Measurements from ENCODE around the gene ADAMTS6. TPM values are rescaled to one million over a fixed set of nuclear protein-coding genes. Genes with fewer than 3 reads are reported as not detected.

ADAMTS6 gene
- total and polyA plus RNA-seq, 11 donors: 0.28 to 4.3 (median 3.0) TPM

- 59 to 65% (median 61%) methylated on average over 2 of the region's 2 CpGs for WGBS, 4 donors
- DNase-seq (no peak), ATAC-seq (no peak)
- H3K36me3 ChIP-seq: no peaks in the 10 kb centered on the region
- intact Hi-C loops (cut with DNase I): loop anchor here in 3 of 10 donors (5.0 to 10.0 kb wide), 3 partner anchors 111 to 326 kb away; partner anchors contain the start of gene ADAMTS6 (in 1 of the 3)
- peaks cover 0 to 30% (median 5%) of the 10 kb centered on the region in 12 donors for H3K4me1 ChIP-seq
- peaks cover 0 to 1% (median 0%) of the 10 kb centered on the region in 12 donors for H3K9me3 ChIP-seq
- no peaks in the 10 kb centered on the region for H3K27me3 ChIP-seq
- TF ChIP-seq POLR2A (IDR thresholded peaks at IDR 0.05): no peak
- TF ChIP-seq CTCF (IDR thresholded peaks at IDR 0.05): no peak
- peak overlapping the region in 4 of 12 donors; percentile 14 to 68 (median 38) for H3K27ac ChIP-seq
- H3K4me3 ChIP-seq: no peak overlapping the region
Measured at GRCh38 chr5:65363499-65363898, 118.2 kb downstream of the ADAMTS6 start.

DNA sequence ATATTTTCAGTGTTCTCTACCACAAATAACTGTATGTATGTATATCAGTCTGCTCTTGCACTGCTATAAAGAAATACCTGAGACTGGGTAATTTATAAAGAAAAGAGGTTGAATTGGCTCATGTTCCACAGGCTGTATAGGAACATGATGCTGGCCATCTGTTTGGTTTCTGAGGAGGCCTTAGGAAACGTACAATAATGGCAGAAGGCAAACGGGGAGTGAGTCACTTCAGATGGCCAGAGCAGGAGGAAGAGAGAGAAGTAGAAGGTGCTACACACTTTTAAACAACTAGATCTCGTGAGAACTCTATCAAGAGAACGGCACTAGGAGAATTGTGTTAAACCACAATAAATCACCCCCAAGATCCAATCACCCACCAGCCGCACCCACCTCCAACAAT, 121.7 kb downstream of the ADAMTS6 start:
- 84 to 90% (median 87%) methylated on average over 5 of the region's 5 CpGs for WGBS, 4 donors
- DNase-seq: no peak

DNA sequence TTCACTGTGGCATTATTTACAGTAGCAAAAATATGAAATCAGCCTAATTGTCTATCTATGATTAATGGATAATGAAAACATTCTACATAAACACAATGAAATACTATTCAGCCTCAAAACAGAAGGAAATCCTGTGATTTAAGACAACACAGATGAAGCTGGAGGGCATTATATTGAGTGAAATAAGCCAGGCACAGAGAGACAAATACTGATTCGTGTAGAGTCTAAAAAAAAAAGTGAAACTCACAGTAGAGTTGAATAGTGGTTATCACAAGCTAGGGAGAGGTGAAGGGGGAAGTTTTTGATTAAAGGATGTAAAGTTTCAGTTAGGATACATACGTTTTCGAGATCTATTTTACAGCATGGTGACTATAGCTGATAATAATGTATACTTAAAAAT, 122.2 kb downstream of the ADAMTS6 start:
- Histone ChIP-seq H3K4me1 (peaks cover 0 to 28% (median 11%) of the 10 kb centered on the region in 12 donors), H3K4me3 (no peak overlapping the region), H3K9me3 (peaks cover 0 to 4% (median 0%) of the 10 kb centered on the region in 12 donors), H3K27me3 (no peaks in the 10 kb centered on the region), H3K27ac (no peak overlapping the region), H3K36me3 (no peaks in the 10 kb centered on the region)
- ATAC-seq (no peak), DNase-seq (no peak)
- WGBS, 4 donors: 58 to 70% (median 64%) methylated on average over 3 of the region's 3 CpGs
- TF ChIP-seq CTCF (IDR thresholded peaks at IDR 0.05) (no peak), POLR2A (IDR thresholded peaks at IDR 0.05) (no peak)
- intact Hi-C loops (cut with DNase I): loop anchor here in 1 of 10 donors (10.0 kb wide), 1 partner anchor 105 kb away; no protein-coding TSS in a partner anchor

More for the DNA sequence above, 121.7 kb downstream of the ADAMTS6 start:
- no peak overlapping the region for H3K4me3 ChIP-seq
- intact Hi-C loops (cut with DNase I): loop anchor here in 3 of 10 donors (5.0 to 10.0 kb wide), 4 partner anchors 105 to 323 kb away; partner anchors contain the start of gene ADAMTS6 (in 1 of the 3)
- H3K9me3 ChIP-seq: peaks cover 0 to 4% (median 0%) of the 10 kb centered on the region in 12 donors
- ATAC-seq: no peak
- no peaks in the 10 kb centered on the region for H3K27me3 ChIP-seq
- H3K27ac ChIP-seq: no peak overlapping the region
- TF ChIP-seq CTCF (IDR thresholded peaks at IDR 0.05) (no peak), POLR2A (IDR thresholded peaks at IDR 0.05) (no peak)
- peaks cover 0 to 29% (median 11%) of the 10 kb centered on the region in 12 donors for H3K4me1 ChIP-seq
- no peaks in the 10 kb centered on the region for H3K36me3 ChIP-seq

GRCh38 chr5:65356274-65356673, 125.4 kb downstream of the ADAMTS6 start:
- 31 to 58% (median 43%) methylated on average over 1 of the region's 1 CpG for WGBS, 4 donors
- H3K4me3 ChIP-seq: no peak overlapping the region
- H3K27ac ChIP-seq: no peak overlapping the region
- peak in 1 of 4 donors; percentile 68 for ATAC-seq
- H3K36me3 ChIP-seq: no peaks in the 10 kb centered on the region
- intact Hi-C loops (cut with DNase I): loop anchor here in 1 of 10 donors (10.0 kb wide), 1 partner anchor 101 kb away; no protein-coding TSS in a partner anchor
- peaks cover 0 to 4% (median 0%) of the 10 kb centered on the region in 12 donors for H3K9me3 ChIP-seq
- TF ChIP-seq CTCF (IDR thresholded peaks at IDR 0.05) (no peak), POLR2A (IDR thresholded peaks at IDR 0.05) (no peak)
- peaks cover 0 to 22% (median 10%) of the 10 kb centered on the region in 12 donors for H3K4me1 ChIP-seq
- no peaks in the 10 kb centered on the region for H3K27me3 ChIP-seq
- no peak for DNase-seq

Measured in heart left ventricle (tissue), 16 donors.